Astrocyte of the spinal cord (primary cell): ENCODE data around the gene HMCN1.
A peak's percentile ranks its signal among the peaks of the same experiment; 100 is the strongest.

ENCODE experiments used
- DNase-seq: peaks from one replicate; pipeline ENCODE4 v3.0.0; 2011; ENCODE audit warnings: low read depth, low spot score
- H3K4me3 ChIP-seq: 2 replicates; pipeline ENCODE4 v1.5.1; 2011; ENCODE audit warnings: low read depth, mild to moderate bottlenecking, low read length, moderate library complexity
- in situ Hi-C: cut with HindIII; loops from 2 replicates; pipeline ENCODE4 v1.10.0; 2017; ENCODE audit warnings: low sequenced_read_pairs
- TF ChIP-seq, protein P1 (sequence below): IDR thresholded peaks from 2 replicates; pipeline ENCODE4 v1.5.1; 2012; ENCODE audit warnings: low read depth, mild to moderate bottlenecking, low read length, inconsistent platforms

Gene HMCN1

DNA sequence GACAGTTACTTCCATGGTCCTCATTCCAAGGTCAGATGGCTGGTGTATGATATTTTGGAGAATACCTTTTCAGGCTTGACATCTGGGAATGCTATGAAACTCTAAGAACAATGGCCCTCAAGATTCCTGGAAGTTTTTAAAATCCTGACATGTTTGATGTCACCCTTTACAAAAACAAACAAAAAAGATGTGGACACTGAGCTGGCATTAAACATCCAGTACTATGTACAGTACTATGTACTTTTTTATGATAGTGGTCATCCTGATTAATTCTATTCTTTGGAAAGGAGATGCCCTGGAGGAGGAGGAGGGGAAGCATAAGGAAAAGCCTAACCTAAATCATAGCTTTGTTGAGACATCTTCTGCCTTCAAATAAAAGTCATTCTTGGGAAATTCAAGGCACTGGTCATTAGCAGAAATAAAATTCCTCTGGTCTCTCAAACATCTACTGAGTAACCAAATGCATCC, 235.4 kb downstream of the HMCN1 start:
- TF ChIP-seq, protein P1, sequence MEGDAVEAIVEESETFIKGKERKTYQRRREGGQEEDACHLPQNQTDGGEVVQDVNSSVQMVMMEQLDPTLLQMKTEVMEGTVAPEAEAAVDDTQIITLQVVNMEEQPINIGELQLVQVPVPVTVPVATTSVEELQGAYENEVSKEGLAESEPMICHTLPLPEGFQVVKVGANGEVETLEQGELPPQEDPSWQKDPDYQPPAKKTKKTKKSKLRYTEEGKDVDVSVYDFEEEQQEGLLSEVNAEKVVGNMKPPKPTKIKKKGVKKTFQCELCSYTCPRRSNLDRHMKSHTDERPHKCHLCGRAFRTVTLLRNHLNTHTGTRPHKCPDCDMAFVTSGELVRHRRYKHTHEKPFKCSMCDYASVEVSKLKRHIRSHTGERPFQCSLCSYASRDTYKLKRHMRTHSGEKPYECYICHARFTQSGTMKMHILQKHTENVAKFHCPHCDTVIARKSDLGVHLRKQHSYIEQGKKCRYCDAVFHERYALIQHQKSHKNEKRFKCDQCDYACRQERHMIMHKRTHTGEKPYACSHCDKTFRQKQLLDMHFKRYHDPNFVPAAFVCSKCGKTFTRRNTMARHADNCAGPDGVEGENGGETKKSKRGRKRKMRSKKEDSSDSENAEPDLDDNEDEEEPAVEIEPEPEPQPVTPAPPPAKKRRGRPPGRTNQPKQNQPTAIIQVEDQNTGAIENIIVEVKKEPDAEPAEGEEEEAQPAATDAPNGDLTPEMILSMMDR, result no peak
- in situ Hi-C loops, result no loop called here
- no peak overlapping the region for H3K4me3 ChIP-seq
- DNase-seq, result peak; percentile 46

DNA sequence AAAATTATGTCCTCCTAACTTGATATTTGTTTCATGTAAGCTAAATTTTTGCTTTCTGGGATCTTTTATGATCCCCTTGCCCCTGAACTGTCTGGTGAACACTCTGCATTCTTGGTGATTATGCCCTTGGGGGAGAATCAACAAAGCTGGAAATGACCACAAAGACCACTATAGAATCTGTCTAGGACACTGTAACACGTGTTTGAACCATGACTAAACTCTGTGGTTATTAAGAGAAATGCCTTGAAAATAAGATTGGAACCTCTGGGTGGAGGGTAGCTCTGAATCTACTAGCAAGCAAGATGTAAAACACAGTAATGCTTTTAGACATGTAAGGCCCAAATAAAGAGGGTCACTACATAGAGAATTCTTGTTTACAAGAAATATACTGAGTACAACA, 237.5 kb downstream of the HMCN1 start:
- TF ChIP-seq, protein P1, result no peak
- in situ Hi-C loops, result no loop called here
- DNase-seq, result peak; percentile 97
- H3K4me3 ChIP-seq, result no peak overlapping the region

DNA sequence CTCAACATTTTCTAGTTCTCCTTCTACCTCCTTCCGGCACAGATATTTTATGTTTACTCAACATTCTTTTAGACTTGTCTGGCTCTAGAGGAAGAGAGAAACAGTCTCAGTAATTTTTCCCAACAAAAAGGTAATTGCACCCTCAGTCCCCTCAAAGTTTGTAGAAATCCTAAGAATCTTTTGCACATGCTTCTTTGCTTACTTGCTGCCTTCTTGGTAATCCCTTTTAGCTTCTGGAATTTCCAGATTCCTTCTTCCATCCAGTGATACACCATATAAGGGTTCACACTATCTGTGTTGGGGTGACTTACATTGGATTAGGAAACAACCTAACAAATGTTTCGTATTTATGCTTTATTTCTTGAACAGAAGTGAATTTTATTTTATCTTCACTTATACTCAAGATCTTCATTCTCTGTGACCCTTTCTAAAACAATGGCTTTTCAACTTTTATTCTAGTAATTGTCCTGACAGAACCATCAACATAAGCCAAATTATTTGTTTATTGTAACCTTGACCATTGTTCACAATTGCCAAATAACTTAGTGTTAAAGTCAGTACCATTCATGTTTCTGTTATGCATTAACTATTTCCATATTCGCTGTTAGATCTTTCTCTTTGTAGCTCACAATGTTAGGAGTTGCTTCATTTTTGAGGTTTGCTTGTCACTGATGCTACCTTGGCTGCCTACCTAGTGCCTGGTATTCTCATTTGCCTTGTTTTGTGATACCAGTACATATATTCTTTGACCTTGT, 238.1 kb downstream of the HMCN1 start:
- DNase-seq, result no peak
- H3K4me3 ChIP-seq, result no peak overlapping the region
- in situ Hi-C loops, result no loop called here
- TF ChIP-seq, protein P1, result no peak

DNA sequence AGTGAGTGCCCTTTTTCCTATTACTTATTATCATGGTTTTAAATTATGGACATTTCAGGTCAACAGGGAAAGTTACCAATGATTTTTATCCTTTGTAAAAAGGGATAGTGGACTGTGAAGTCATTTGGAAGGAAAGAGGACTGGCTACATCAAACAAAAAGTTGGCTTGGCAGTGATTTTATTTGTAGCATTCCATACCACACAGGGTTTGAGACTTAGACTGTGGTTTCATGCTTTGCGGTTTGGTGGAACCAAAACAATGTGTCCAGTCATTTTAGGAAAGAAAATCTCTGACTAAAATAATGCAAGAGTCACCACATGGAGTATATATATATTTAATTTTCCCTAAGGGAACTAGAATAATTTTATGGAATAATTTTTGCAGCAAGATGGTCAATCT, 239.5 kb downstream of the HMCN1 start:
- no peak overlapping the region for H3K4me3 ChIP-seq
- TF ChIP-seq, protein P1, result no peak
- in situ Hi-C loops, result no loop called here
- DNase-seq, result peak; percentile 98

DNA sequence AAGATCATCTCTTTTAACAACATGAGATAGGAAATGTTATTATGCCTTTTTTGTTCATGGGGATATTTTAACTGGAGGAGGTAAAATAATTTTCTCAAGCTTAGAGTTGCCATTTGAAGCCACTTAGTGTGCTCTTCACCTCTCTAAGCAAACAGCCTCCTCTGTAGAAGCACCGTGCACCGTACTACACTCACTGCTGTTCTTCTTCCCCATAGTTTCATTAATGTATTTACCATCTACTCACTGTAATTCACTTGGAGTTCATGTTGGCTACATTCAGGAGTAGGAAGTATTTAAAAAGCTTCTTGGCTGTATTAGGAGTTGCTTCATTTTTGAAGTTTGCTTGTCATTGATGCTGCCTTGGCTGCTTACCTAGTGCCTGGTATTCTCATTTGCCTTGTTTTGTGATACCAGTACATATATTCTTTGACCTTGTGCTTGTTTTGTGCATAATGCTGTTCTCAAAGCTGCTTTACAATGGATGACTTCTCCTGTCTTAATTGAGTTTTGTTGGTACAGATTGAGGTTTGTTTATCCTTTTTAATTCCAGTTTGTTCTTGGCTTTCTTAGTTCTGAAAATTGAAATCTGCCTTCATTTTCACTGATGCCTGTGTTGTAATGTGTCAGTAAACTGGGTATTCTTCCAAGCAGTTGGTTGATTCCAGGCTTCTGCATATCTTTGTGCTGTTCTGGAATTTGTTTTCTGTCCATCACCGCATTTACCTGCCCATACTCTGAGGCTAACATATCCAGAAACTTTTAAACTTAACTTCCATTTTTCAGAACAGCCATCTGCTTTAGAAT, 240.4 kb downstream of the HMCN1 start:
- in situ Hi-C loops, result no loop called here
- H3K4me3 ChIP-seq, result no peak overlapping the region
- no peak for DNase-seq
- TF ChIP-seq, protein P1, result no peak

DNA sequence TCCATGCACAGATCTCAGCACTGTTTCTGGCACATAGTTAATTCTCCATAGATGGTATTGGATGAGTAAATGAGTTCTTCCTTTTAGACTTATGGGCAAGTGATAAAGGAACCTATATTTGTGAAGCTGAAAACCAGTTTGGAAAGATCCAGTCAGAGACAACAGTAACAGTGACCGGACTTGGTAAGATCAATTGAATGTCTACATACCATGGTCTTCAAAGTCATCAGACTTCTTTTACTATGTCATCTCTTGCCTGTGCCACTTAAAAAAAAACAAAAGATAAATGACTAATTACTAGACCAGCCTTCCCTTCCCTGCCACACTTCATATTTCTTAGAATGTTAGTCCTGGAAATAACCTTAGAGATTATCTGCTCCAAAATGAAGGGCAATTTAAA, 246.7 kb downstream of the HMCN1 start:
- TF ChIP-seq, protein P1, result no peak
- no peak for DNase-seq
- in situ Hi-C loops, result no loop called here

More for the DNA sequence above, 246.7 kb downstream of the HMCN1 start:
- no peak overlapping the region for H3K4me3 ChIP-seq
